GM23248 (cell line): ENCODE measurements around the gene HERPUD1. TPM values are rescaled to one million over a fixed set of nuclear protein-coding genes. Genes with fewer than 3 reads are reported as not detected.

Experiments used
- DNase-seq: peaks from one replicate; pipeline ENCODE4 v3.0.0-alpha.2; 2015
- H2AFZ ChIP-seq: fragments of 200-600 bp; sonication (generic); 2 replicates; pipeline ENCODE4 v1.6.1; 2016; ENCODE audit warnings: antibody characterized with exemption
- H3F3A ChIP-seq: fragments of 200-600 bp; sonication (generic); 2 replicates; pipeline ENCODE4 v1.6.1; 2016; ENCODE audit warnings: mild to moderate bottlenecking, antibody characterized with exemption, mixed run types; ENCODE audit not compliant: insufficient read depth
- H3K27ac ChIP-seq: fragments of 200-600 bp; sonication (generic); 2 replicates; pipeline ENCODE4 v1.5.1; 2016; ENCODE audit warnings: mild to moderate bottlenecking
- H3K27me3 ChIP-seq: fragments of 200-600 bp; sonication (generic); replicated peaks from 2 replicates; pipeline ENCODE4 v1.6.1; 2016; ENCODE audit warnings: mild to moderate bottlenecking; ENCODE audit not compliant: insufficient read depth
- H3K36me3 ChIP-seq: fragments of 200-600 bp; sonication (generic); 2 replicates; pipeline ENCODE4 v1.6.1; 2016; ENCODE audit warnings: low read depth, mild to moderate bottlenecking
- H3K4me1 ChIP-seq: fragments of 200-600 bp; sonication (generic); 2 replicates; pipeline ENCODE4 v1.6.1; 2016; ENCODE audit warnings: mild to moderate bottlenecking; ENCODE audit not compliant: insufficient read depth
- H3K4me2 ChIP-seq: fragments of 200-600 bp; sonication (generic); one replicate; pipeline ENCODE4 v1.6.1; 2016; ENCODE audit warnings: mild to moderate bottlenecking; ENCODE audit not compliant: unreplicated experiment
- H3K4me3 ChIP-seq: fragments of 200-600 bp; sonication (generic); 2 replicates; pipeline ENCODE4 v1.5.1; 2016; ENCODE audit warnings: mild to moderate bottlenecking
- H3K79me2 ChIP-seq: fragments of 200-600 bp; sonication (generic); 2 replicates; pipeline ENCODE4 v1.6.1; 2016; ENCODE audit warnings: mild to moderate bottlenecking; ENCODE audit not compliant: insufficient read depth
- H3K9ac ChIP-seq: fragments of 200-600 bp; sonication (generic); 2 replicates; pipeline ENCODE4 v1.6.1; 2016; ENCODE audit warnings: mild to moderate bottlenecking
- H3K9me2 ChIP-seq: fragments of 200-600 bp; sonication (generic); 2 replicates; pipeline ENCODE4 v1.6.1; 2016; ENCODE audit warnings: mixed run types, mild to moderate bottlenecking, moderate library complexity; ENCODE audit not compliant: insufficient read depth
- H3K9me3 ChIP-seq: fragments of 200-600 bp; sonication (generic); one replicate; pipeline ENCODE4 v1.6.1; 2017; ENCODE audit warnings: low read depth
- H4K20me1 ChIP-seq: fragments of 200-600 bp; sonication (generic); 2 replicates; pipeline ENCODE4 v1.6.0; 2016; ENCODE audit not compliant: insufficient read depth
- EZH2 ChIP-seq: fragments of 200-600 bp; sonication (generic); IDR thresholded peaks from 2 replicates; pipeline ENCODE4 v1.6.1; 2018; ENCODE audit warnings: antibody characterized with exemption, mild to moderate bottlenecking; ENCODE audit not compliant: insufficient read depth, poor library complexity, severe bottlenecking
- EZH2phosphoT487 ChIP-seq: fragments of 200-600 bp; sonication (generic); IDR thresholded peaks from 2 replicates; pipeline ENCODE4 v1.6.1; 2018; ENCODE audit warnings: antibody characterized with exemption, moderate library complexity, mild to moderate bottlenecking, low read depth; ENCODE audit not compliant: insufficient read depth
- whole genome bisulfite sequencing, 2 experiments: methylation state at CpG; one replicate each; pipeline ENCODE4 v1.1.6; 2015 to 2017; ENCODE audit warnings: low lambda C conversion rate in 2 of 2, low coverage in 1 of 2; ENCODE audit errors: missing lambda C conversion rate in 2 of 2; 5-methylcytosine and 5-hydroxymethylcytosine counted together
- in situ Hi-C: fragments of 300-500 bp; cut with MboI; formaldehyde crosslinking; loops from 2 replicates; pipeline ENCODE4 v1.15.0; 2020
- polyA plus RNA-seq: library from polyadenylated mRNA; unstranded; fragments of >200 nt; fragmentation: Nextera tagmentation; extraction: Ambion mirVana; gene quantifications from 2 replicates; pipeline ENCODE4 v1.2.1, GENCODE V29; 2016
- total RNA-seq: library from RNA; depleted of rRNA; stranded (reverse); fragments of >200 nt; shearing (Covaris generic); gene quantifications from 2 replicates; pipeline ENCODE4 v1.2.3, GENCODE V29; 2014

HERPUD1 gene
- total and polyA plus RNA-seq, 2 experiments from 2014 or later: 218 to 299 TPM

- H3K9me2 ChIP-seq: no peaks in the 10 kb centered on the region
- H3F3A ChIP-seq: peaks cover 21% of the 10 kb centered on the region
- H2AFZ ChIP-seq: no peak overlapping the region
- no peak for DNase-seq
- H4K20me1 ChIP-seq: no peaks in the 10 kb centered on the region
- in situ Hi-C loops: loop anchor here (10.0 kb wide), 2 partner anchors 62 to 88 kb away; partner anchors contain the start of gene SLC12A3
- no peaks in the 10 kb centered on the region for H3K79me2 ChIP-seq
- no peak overlapping the region for H3K27ac ChIP-seq
- H3K4me3 ChIP-seq: no peak overlapping the region
- 63 to 68% methylated on average over 6 of the region's 6 CpGs for WGBS, 2 experiments
- H3K4me1 ChIP-seq: no peaks in the 10 kb centered on the region
- no peaks in the 10 kb centered on the region for H3K36me3 ChIP-seq
- H3K9me3 ChIP-seq: no peaks in the 10 kb centered on the region
- no peaks in the 10 kb centered on the region for H3K27me3 ChIP-seq
- TF ChIP-seq EZH2 (no peak), EZH2phosphoT487 (no peak)
- no peak overlapping the region for H3K4me2 ChIP-seq
- no peak overlapping the region for H3K9ac ChIP-seq
Observed at GRCh38 chr16:56953006-56953405, 21.1 kb downstream of the HERPUD1 start.

GRCh38 chr16:56956076-56956475, 24.1 kb downstream of the HERPUD1 start:
- Histone ChIP-seq H2AFZ (no peak overlapping the region), H3K4me1 (no peaks in the 10 kb centered on the region), H4K20me1 (no peaks in the 10 kb centered on the region), H3K9me2 (no peaks in the 10 kb centered on the region), H3F3A (no peaks in the 10 kb centered on the region), H3K4me2 (no peak overlapping the region), H3K27me3 (no peaks in the 10 kb centered on the region), H3K27ac (no peak overlapping the region), H3K79me2 (no peaks in the 10 kb centered on the region), H3K9me3 (no peaks in the 10 kb centered on the region), H3K36me3 (no peaks in the 10 kb centered on the region), H3K9ac (no peak overlapping the region), H3K4me3 (no peak overlapping the region)
- in situ Hi-C loops: loop anchor here (10.0 kb wide), 2 partner anchors 59 to 91 kb away; partner anchors contain the start of gene SLC12A3
- 66 to 71% methylated on average over 4 of the region's 4 CpGs for whole genome bisulfite sequencing, 2 experiments
- DNase-seq: no peak
- TF ChIP-seq EZH2 (no peak), EZH2phosphoT487 (no peak)

- Histone ChIP-seq H2AFZ (no peak overlapping the region), H3K9me2 (no peaks in the 10 kb centered on the region), H3K4me2 (no peak overlapping the region), H4K20me1 (no peaks in the 10 kb centered on the region), H3K4me3 (no peak overlapping the region), H3K4me1 (no peaks in the 10 kb centered on the region), H3K36me3 (no peaks in the 10 kb centered on the region), H3K79me2 (no peaks in the 10 kb centered on the region), H3K27me3 (no peaks in the 10 kb centered on the region), H3K9ac (no peak overlapping the region), H3F3A (no peaks in the 10 kb centered on the region), H3K27ac (no peak overlapping the region), H3K9me3 (no peaks in the 10 kb centered on the region)
- TF ChIP-seq EZH2phosphoT487 (no peak), EZH2 (no peak)
- no peak for DNase-seq
- in situ Hi-C loops: loop anchor here (10.0 kb wide), 2 partner anchors 58 to 92 kb away; partner anchors contain the start of gene SLC12A3
- WGBS, 2 experiments: 62 to 72% methylated on average over 4 of the region's 4 CpGs
Observed at GRCh38 chr16:56956756-56957155, 24.8 kb downstream of the HERPUD1 start.

GRCh38 chr16:56960681-56961281, 28.8 kb downstream of the HERPUD1 start:
- Histone ChIP-seq H3K4me1 (peaks cover 11% of the 10 kb centered on the region), H3K4me2 (no peak overlapping the region), H3K9me3 (no peaks in the 10 kb centered on the region), H3K9me2 (no peaks in the 10 kb centered on the region), H3K27me3 (no peaks in the 10 kb centered on the region), H3K79me2 (no peaks in the 10 kb centered on the region), H3K27ac (no peak overlapping the region), H4K20me1 (no peaks in the 10 kb centered on the region), H3F3A (peaks cover 10% of the 10 kb centered on the region), H3K36me3 (no peaks in the 10 kb centered on the region), H3K4me3 (no peak overlapping the region), H3K9ac (no peak overlapping the region), H2AFZ (no peak overlapping the region)
- in situ Hi-C loops: no loop called here
- no peak for TF ChIP-seq EZH2
- TF ChIP-seq EZH2phosphoT487: no peak
- 82 to 83% methylated on average over 13 of the region's 13 CpGs for WGBS, 2 experiments
- no peak for DNase-seq
